ENCODE results near the gene CPED1. TPM values are rescaled to one million over a fixed set of nuclear protein-coding genes. Genes with fewer than 3 reads are reported as not detected.

CPED1 gene
- total RNA-seq, 2 donors from 2014 or later = 77.4 to 126 TPM

- Histone ChIP-seq H3K4me1 (ENCODE audit: control insufficient read depth in 1 of 2, low read depth in 2 of 2) (peaks cover 0 to 2% of the 10 kb centered on the region in 2 donors), H3K27me3 (replicated peaks; ENCODE audit: insufficient read depth) (no peaks in the 10 kb centered on the region), H3K9me3 (no peaks in the 10 kb centered on the region), H3K4me3 (no peak overlapping the region), H3K27ac (no peak overlapping the region), H3K36me3 (no peaks in the 10 kb centered on the region)
- no peak for ATAC-seq (ENCODE audit: insufficient number of reproducible peaks, low FRiP score, low read depth)
- TF ChIP-seq CTCF (IDR thresholded peaks at IDR 0.05) = no peak
- DNase-seq (ENCODE audit: low spot score) = no peak
Observed at GRCh38 chr7:120944826-120945562, 43.5 kb upstream of the CPED1 start.

GRCh38 chr7:120947980-120948379, 40.5 kb upstream of the CPED1 start:
- no peak for TF ChIP-seq CTCF (IDR thresholded peaks at IDR 0.05)
- no peak for ATAC-seq (ENCODE audit: insufficient number of reproducible peaks, low FRiP score, low read depth)
- no peak overlapping the region for H3K27ac ChIP-seq
- H3K4me3 ChIP-seq = no peak overlapping the region
- no peaks in the 10 kb centered on the region for H3K36me3 ChIP-seq
- no peaks in the 10 kb centered on the region for H3K27me3 ChIP-seq (replicated peaks; ENCODE audit: insufficient read depth)
- H3K9me3 ChIP-seq = no peaks in the 10 kb centered on the region
- DNase-seq (ENCODE audit: low spot score) = no peak
- H3K4me1 ChIP-seq (ENCODE audit: control insufficient read depth in 1 of 2, low read depth in 2 of 2) = peaks cover 8 to 11% of the 10 kb centered on the region in 2 donors

- no peaks in the 10 kb centered on the region for H3K27me3 ChIP-seq (replicated peaks; ENCODE audit: insufficient read depth)
Observed at GRCh38 chr7:120949393-120949911, 39.1 kb upstream of the CPED1 start.

GRCh38 chr7:120949998-120950538, 38.4 kb upstream of the CPED1 start:
- Histone ChIP-seq H3K4me3 (peak overlapping the region; percentile 80), H3K36me3 (peaks cover 3% of the 10 kb centered on the region), H3K27ac (peak overlapping the region in 1 of 2 donors; percentile 22), H3K4me1 (ENCODE audit: control insufficient read depth in 1 of 2, low read depth in 2 of 2) (peaks cover 8 to 11% of the 10 kb centered on the region in 2 donors), H3K27me3 (replicated peaks; ENCODE audit: insufficient read depth) (no peaks in the 10 kb centered on the region), H3K9me3 (no peaks in the 10 kb centered on the region)
- no peak for DNase-seq (ENCODE audit: low spot score)
- ATAC-seq (ENCODE audit: insufficient number of reproducible peaks, low FRiP score, low read depth) = no peak
- no peak for TF ChIP-seq CTCF (IDR thresholded peaks at IDR 0.05)

More at GRCh38 chr7:120949393-120949911, 39.1 kb upstream of the CPED1 start:
- peak overlapping the region; percentile 80 for H3K4me3 ChIP-seq
- DNase-seq (ENCODE audit: low spot score) = no peak
- ATAC-seq (ENCODE audit: insufficient number of reproducible peaks, low FRiP score, low read depth) = no peak
- H3K27ac ChIP-seq = no peak overlapping the region
- no peaks in the 10 kb centered on the region for H3K9me3 ChIP-seq
- H3K4me1 ChIP-seq (ENCODE audit: control insufficient read depth in 1 of 2, low read depth in 2 of 2) = peaks cover 8 to 11% of the 10 kb centered on the region in 2 donors
- TF ChIP-seq CTCF (IDR thresholded peaks at IDR 0.05) = no peak
- peaks cover 3% of the 10 kb centered on the region for H3K36me3 ChIP-seq

GRCh38 chr7:120950539-120951308, 37.8 kb upstream of the CPED1 start, which contains the start of gene ING3:
Gene ING3 (plus strand): TSS chr7:120950777. CDS start chr7:120950897, 120 bp downstream.
- no peak for TF ChIP-seq CTCF (IDR thresholded peaks at IDR 0.05)
- peaks cover 8 to 11% of the 10 kb centered on the region in 2 donors for H3K4me1 ChIP-seq (ENCODE audit: control insufficient read depth in 1 of 2, low read depth in 2 of 2)
- DNase-seq (ENCODE audit: low spot score) (peak; percentile 95), ATAC-seq (ENCODE audit: insufficient number of reproducible peaks, low FRiP score, low read depth) (peak; percentile 98)
- H3K27me3 ChIP-seq (replicated peaks; ENCODE audit: insufficient read depth) = no peaks in the 10 kb centered on the region
- peaks cover 3% of the 10 kb centered on the region for H3K36me3 ChIP-seq
- no peaks in the 10 kb centered on the region for H3K9me3 ChIP-seq
- peak within 1 kb of the TSS; percentile 80 for H3K4me3 ChIP-seq
- H3K27ac ChIP-seq = peak within 1 kb of the TSS; percentile 89 to 97
